Measurements from ENCODE around the gene FIGNL1.

- TF ChIP-seq EP300 (IDR thresholded peaks at IDR 0.05) (no peak), POLR2AphosphoS5 (IDR thresholded peaks at IDR 0.05) (no peak)
Observed at GRCh38 chr7:50480797-50481196, 30.6 kb upstream of the FIGNL1 start.

Measured in esophagus muscularis mucosa (tissue), 3 donors.